H1 (cell line): ENCODE data around the gene CD81. TPM values are rescaled to one million over a fixed set of nuclear protein-coding genes. Genes with fewer than 3 reads are reported as not detected.

ENCODE experiments used
- CTCF ChIA-PET: fragments of 300-600 bp; sonication (Branson Sonifier 250); formaldehyde crosslinking; loops from one replicate; lab custom pipeline; 2021; ENCODE audit not compliant: partially characterized antibody; lab: Charles Lee
- POLR2A ChIA-PET: fragments of 300-600 bp; sonication (Branson Sonifier 250); formaldehyde crosslinking; loops from one replicate; lab custom pipeline; 2021; ENCODE audit warnings: inconsistent platforms; ENCODE audit not compliant: partially characterized antibody; lab: Charles Lee
- DNase-seq, 2 experiments: peaks; one replicate each; pipeline versions ENCODE4 v3.0.0 to v3.0.0-alpha.2; 2010 to 2022; ENCODE audit warnings: low spot score in 2 of 2, low read depth in 1 of 2, mixed read lengths in 1 of 2
- FAIRE-seq: peaks from 2 replicates; lab custom pipeline; 2011; peaks lifted over from hg19 to GRCh38; lab: Jason Lieb, UNC
- H2AFZ ChIP-seq: 2 replicates; pipeline ENCODE4 v1.8.1; 2012; ENCODE audit warnings: low read length, inconsistent platforms
- H2AK5ac ChIP-seq: 2 replicates; pipeline ENCODE4 v1.6.1; 2013; ENCODE audit warnings: low read depth, low read length
- H2BK120ac ChIP-seq: replicated peaks from 2 replicates; pipeline ENCODE3; 2013; ENCODE audit warnings: low read depth, low read length, inconsistent platforms
- H2BK12ac ChIP-seq: 2 replicates; pipeline ENCODE4 v1.6.1; 2013; ENCODE audit warnings: low read depth, low read length
- H2BK15ac ChIP-seq: 2 replicates; pipeline ENCODE4 v1.6.1; 2013; ENCODE audit warnings: low read length
- H2BK20ac ChIP-seq: 2 replicates; pipeline ENCODE4 v1.6.1; 2013; ENCODE audit warnings: low read length
- H2BK5ac ChIP-seq: 2 replicates; pipeline ENCODE4 v1.6.1; 2013; ENCODE audit warnings: low read depth, low read length
- H3K14ac ChIP-seq: 2 replicates; pipeline ENCODE4 v1.6.1; 2013; ENCODE audit warnings: inconsistent platforms; ENCODE audit not compliant: insufficient read length
- H3K18ac ChIP-seq: 2 replicates; pipeline ENCODE4 v1.6.1; 2013; ENCODE audit warnings: low read length; ENCODE audit errors: extremely low read depth
- H3K23ac ChIP-seq: 2 replicates; pipeline ENCODE4 v1.6.1; 2013; ENCODE audit warnings: inconsistent platforms; ENCODE audit not compliant: insufficient read length
- H3K23me2 ChIP-seq: 2 replicates; pipeline ENCODE4 v1.6.1; 2013; ENCODE audit warnings: low read depth, low read length
- H3K27ac ChIP-seq: 2 replicates; pipeline ENCODE4 v1.6.1; 2011; ENCODE audit warnings: low read depth, low read length, inconsistent platforms
- H3K27me3 ChIP-seq, 4 experiments: replicated peaks in 1 of 4; 1 replicate in 1 of 4; 2 replicates in 3 of 4; pipeline versions ENCODE4 v1.6.1 to v1.8.1; 2011 to 2013; ENCODE audit warnings: low read length in 3 of 4, mild to moderate bottlenecking in 3 of 4, inconsistent platforms in 2 of 4, mixed read lengths in 2 of 4, moderate library complexity in 1 of 4; ENCODE audit not compliant: control insufficient read depth in 3 of 4, insufficient read depth in 3 of 4; ENCODE audit errors: extremely low read depth in 1 of 4
- H3K36me3 ChIP-seq, 4 experiments: 2 replicates each; pipeline versions ENCODE4 v1.6.1 to v1.8.1; 2011 to 2013; ENCODE audit warnings: mild to moderate bottlenecking in 4 of 4, low read length in 3 of 4, moderate library complexity in 2 of 4, control low read depth in 1 of 4, inconsistent platforms in 1 of 4; ENCODE audit not compliant: insufficient read depth in 4 of 4, control insufficient read depth in 2 of 4
- H3K4ac ChIP-seq: replicated peaks from 2 replicates; pipeline ENCODE3; 2013; ENCODE audit warnings: low read length, low read depth, mixed read lengths, inconsistent platforms; ENCODE audit not compliant: insufficient read length
- H3K4me1 ChIP-seq, 4 experiments: replicated peaks in 1 of 4; 1 replicate in 1 of 4; 2 replicates in 3 of 4; pipeline versions ENCODE4 v1.6.1 to v1.8.1; 2011 to 2013; ENCODE audit warnings: low read length in 3 of 4, inconsistent platforms in 2 of 4, mixed read lengths in 1 of 4; ENCODE audit not compliant: insufficient read depth in 4 of 4, control insufficient read depth in 3 of 4
- H3K4me2 ChIP-seq, 2 experiments: 2 replicates each; pipeline versions ENCODE4 v1.6.1 to v1.8.1; 2011 to 2013; ENCODE audit warnings: low read depth in 2 of 2, low read length in 2 of 2, control low read depth in 1 of 2, inconsistent platforms in 1 of 2, mild to moderate bottlenecking in 1 of 2; ENCODE audit not compliant: insufficient read depth in 1 of 2
- H3K4me3 ChIP-seq, 4 experiments: fragments of 200-600, 300-600 bp in 1 of 4; sonication (generic), shearing (Covaris generic), sonication (Bioruptor Twin) in 1 of 4; 2 replicates each; pipeline versions ENCODE4 v1.5.1 to v1.8.1; 2011 to 2016; ENCODE audit warnings: low read length in 4 of 4, low read depth in 3 of 4, control low read depth in 2 of 4, inconsistent platforms in 2 of 4, mild to moderate bottlenecking in 2 of 4, mixed read lengths in 1 of 4, moderate library complexity in 1 of 4; ENCODE audit not compliant: insufficient read depth in 2 of 4; ENCODE audit errors: extremely low read depth in 1 of 4
- H3K56ac ChIP-seq: replicated peaks from 2 replicates; pipeline ENCODE3; 2013; ENCODE audit warnings: low read depth, mild to moderate bottlenecking, mixed read lengths, low read length, inconsistent platforms; ENCODE audit not compliant: insufficient read length
- H3K79me1 ChIP-seq: 2 replicates; pipeline ENCODE4 v1.6.1; 2013; ENCODE audit warnings: low read depth, low read length, control low read depth
- H3K79me2 ChIP-seq, 2 experiments: 2 replicates each; pipeline versions ENCODE4 v1.6.1 to v1.8.1; 2012 to 2013; ENCODE audit warnings: low read length in 2 of 2, mild to moderate bottlenecking in 2 of 2, inconsistent platforms in 1 of 2; ENCODE audit not compliant: insufficient read depth in 2 of 2, control insufficient read depth in 1 of 2
- H3K9ac ChIP-seq, 4 experiments: replicated peaks in 1 of 4; 1 replicate in 1 of 4; 2 replicates in 3 of 4; pipeline versions ENCODE4 v1.6.1 to v1.8.1; 2011 to 2013; ENCODE audit warnings: low read depth in 3 of 4, low read length in 3 of 4, control low read depth in 2 of 4, mild to moderate bottlenecking in 2 of 4, moderate library complexity in 2 of 4, inconsistent platforms in 1 of 4; ENCODE audit errors: extremely low read depth in 1 of 4
- H3K9me3 ChIP-seq, 2 experiments: 2 replicates each; pipeline versions ENCODE4 v1.6.1 to v1.8.1; 2012 to 2013; ENCODE audit warnings: mild to moderate bottlenecking in 2 of 2, moderate library complexity in 2 of 2, control low read depth in 1 of 2, inconsistent platforms in 1 of 2, low read depth in 1 of 2, low read length in 1 of 2, mixed read lengths in 1 of 2; ENCODE audit not compliant: insufficient read depth in 2 of 2
- H4K20me1 ChIP-seq, 2 experiments: replicated peaks in 1 of 2; 2 replicates each; pipeline versions ENCODE3 to v1.8.1; 2011 to 2013; ENCODE audit warnings: inconsistent platforms in 2 of 2, low read length in 2 of 2, mild to moderate bottlenecking in 1 of 2; ENCODE audit not compliant: insufficient read depth in 2 of 2, control insufficient read depth in 1 of 2
- H4K5ac ChIP-seq: 2 replicates; pipeline ENCODE4 v1.6.1; 2013; ENCODE audit warnings: low read length, low read depth, mixed read lengths, inconsistent platforms; ENCODE audit not compliant: insufficient read length
- H4K8ac ChIP-seq: 2 replicates; pipeline ENCODE4 v1.8.0; 2013; ENCODE audit warnings: mild to moderate bottlenecking, moderate library complexity, low read length, inconsistent platforms; ENCODE audit not compliant: insufficient read depth; ENCODE audit errors: extremely low read depth
- H4K91ac ChIP-seq: replicated peaks from 2 replicates; pipeline ENCODE3; 2013; ENCODE audit warnings: low read length, mixed read lengths, inconsistent platforms; ENCODE audit not compliant: insufficient read length
- BRCA1 ChIP-seq: IDR thresholded peaks from 2 replicates; pipeline ENCODE4 v1.6.1; 2012; ENCODE audit warnings: low read depth, low read length, improper control_type of control experiment
- CBX8 ChIP-seq: fragments of 300-800, 300-1000 bp; sonication (generic); IDR thresholded peaks from 2 replicates; pipeline ENCODE4 v1.7.1; 2016; ENCODE audit warnings: low read depth, low read length, borderline replicate concordance
- CTBP2 ChIP-seq: IDR thresholded peaks from 2 replicates; pipeline ENCODE4 v1.7.0; 2011; ENCODE audit warnings: borderline replicate concordance, mild to moderate bottlenecking, moderate library complexity, mixed read lengths, low read length; ENCODE audit not compliant: insufficient read depth, insufficient read length
- EGR1 ChIP-seq: IDR thresholded peaks from 2 replicates; pipeline ENCODE4 v1.6.1; 2011; ENCODE audit warnings: low read depth, low read length, borderline replicate concordance
- RNF2 ChIP-seq: fragments of 200-900, 300-1000 bp; sonication (generic); IDR thresholded peaks from 2 replicates; pipeline ENCODE4 v1.7.1; 2016; ENCODE audit warnings: borderline replicate concordance, low read depth, mild to moderate bottlenecking, antibody characterized with exemption, low read length; ENCODE audit not compliant: poor library complexity, severe bottlenecking; ENCODE audit errors: missing control alignments
- WGBS, 2 experiments: shearing (Covaris generic) in 1 of 2; methylation state at CpG; one replicate each; pipeline versions ENCODE4 v1.1.6 to v1.1.7; 2013 to 2015; ENCODE audit warnings: low lambda C conversion rate in 2 of 2, mixed read lengths in 2 of 2, inconsistent platforms in 1 of 2, low coverage in 1 of 2, missing lambda C conversion rate in 1 of 2; ENCODE audit not compliant: insufficient replicate concordance in 2 of 2, insufficient coverage in 1 of 2, insufficient read length in 1 of 2; ENCODE audit errors: extremely low coverage in 1 of 2, missing lambda C conversion rate in 1 of 2; 5-methylcytosine and 5-hydroxymethylcytosine counted together
- polyA plus RNA-seq, 7 experiments: library from polyadenylated mRNA; depleted of rRNA in 3 of 7; stranded (reverse) in 5 of 7; unstranded in 2 of 7; fragments of >200 nt in 5 of 7; fragments of 200-250 nt in 2 of 7; gene quantifications; 1 replicate in 5 of 7; 2 replicates in 1 of 7; 4 replicates in 1 of 7; pipeline versions ENCODE4 v1.2.1 to v1.2.3, GENCODE V29; 2011 to 2013; ENCODE audit warnings: missing spikeins in 2 of 7, mixed read lengths in 2 of 7
- total RNA-seq: library from RNA; stranded (reverse); fragmentation: NEBNext Ultra II Directional; extraction: Animal tissue kit (Norgen Biotek cat#: 25700); gene quantifications from 2 replicates; pipeline ENCODE4 v1.2.1, GENCODE V29; 2021

Gene CD81
- total and polyA plus RNA-seq, 2 of the 8 experiments (the other 6 are each of a cell fraction or from before 2014, with no cell fraction given) = 238 to 309 TPM

DNA sequence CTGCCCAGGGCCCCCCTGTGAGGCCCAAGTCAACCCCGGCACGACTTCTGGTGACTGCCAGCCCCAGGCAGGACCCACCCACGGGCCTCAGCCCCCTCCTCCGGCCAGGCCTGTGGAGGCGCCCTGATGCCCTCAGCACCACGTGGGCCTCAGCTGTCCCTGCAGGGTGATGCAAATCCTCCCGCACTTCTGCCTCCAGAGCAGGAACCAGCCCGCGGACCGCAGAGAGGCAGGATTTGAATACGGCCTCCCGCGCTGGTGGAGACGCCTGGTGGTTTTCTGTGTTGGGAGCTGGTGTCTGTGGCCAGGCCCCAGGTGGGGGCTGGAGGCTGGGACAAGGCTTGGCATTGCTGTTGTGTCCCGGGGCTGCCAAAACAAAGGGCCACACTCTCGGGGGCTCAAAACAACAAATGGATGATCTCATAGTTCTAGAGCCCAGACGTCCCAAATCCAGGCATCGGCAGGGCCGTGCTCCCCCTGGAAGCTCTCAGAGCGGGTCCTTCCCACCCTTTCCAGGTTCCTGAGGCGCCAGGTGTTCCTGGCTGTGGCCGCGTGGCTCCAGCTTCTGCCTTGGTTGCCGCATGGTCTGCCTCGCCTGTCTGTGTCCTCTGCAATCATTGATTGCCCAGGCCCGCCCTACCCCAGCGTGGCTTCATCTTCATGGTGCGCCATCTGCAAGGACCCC lies 47.8 kb downstream of the CD81 start:
- ChIA-PET POLR2A (interaction anchor here (0.9 kb wide), 1 partner anchor 20 kb away, joined by 3 read pairs; no protein-coding TSS in a partner anchor), CTCF (interaction anchor here (0.6 to 11.5 kb wide), 7 partner anchors 12 to 536 kb away, joined by 3 to 359 read pairs (median 4); no protein-coding TSS in a partner anchor)
- no peak overlapping the region for H2BK15ac ChIP-seq
- no peak overlapping the region for H3K56ac ChIP-seq
- H3K27me3 ChIP-seq = peaks cover 0 to 6% (median 0%) of the 10 kb centered on the region in 4 experiments; a peak in 2 of 7 replicates
- peaks cover 0 to 14% of the 10 kb centered on the region in 2 experiments for H4K20me1 ChIP-seq
- no peaks in the 10 kb centered on the region for H3K36me3 ChIP-seq
- WGBS, 2 experiments = 88% methylated on average over 27 of the region's 28 CpGs; no CpG with 5 or more reads in 1 of the 2 experiments
- no peak overlapping the region for H4K91ac ChIP-seq
- no peak overlapping the region for H2BK12ac ChIP-seq
- no peaks in the 10 kb centered on the region; a peak in 1 of 4 replicates for H3K9me3 ChIP-seq
- no peak overlapping the region for H2BK5ac ChIP-seq
- no peak overlapping the region for H2BK20ac ChIP-seq
- FAIRE-seq (no peak), DNase-seq (no peak)
- no peak overlapping the region; the same call in 1 of the 2 replicates for H4K8ac ChIP-seq
- H3K4ac ChIP-seq = no peak overlapping the region
- no peak overlapping the region for H4K5ac ChIP-seq
- H3K9ac ChIP-seq = no peak overlapping the region
- H3K18ac ChIP-seq = no peak overlapping the region
- H3K79me2 ChIP-seq = no peaks in the 10 kb centered on the region
- no peak overlapping the region for H3K4me3 ChIP-seq
- H3K27ac ChIP-seq = no peak overlapping the region
- H3K4me1 ChIP-seq = peaks cover 0 to 2% (median 0%) of the 10 kb centered on the region in 4 experiments; a peak in 1 of 7 replicates
- no peak overlapping the region for H2AFZ ChIP-seq
- TF ChIP-seq EGR1 (no peak), BRCA1 (no peak), RNF2 (no peak), CTBP2 (no peak), CBX8 (no peak)
- no peak overlapping the region for H3K14ac ChIP-seq
- no peaks in the 10 kb centered on the region for H3K79me1 ChIP-seq
- no peak overlapping the region for H2BK120ac ChIP-seq
- H3K4me2 ChIP-seq = no peak overlapping the region
- peaks cover 13% of the 10 kb centered on the region; the same call in 1 of the 2 replicates for H3K23me2 ChIP-seq
- H2AK5ac ChIP-seq = no peak overlapping the region
- H3K23ac ChIP-seq = no peak overlapping the region
